GM19099 (cell line): Measurements from ENCODE around the gene ANKFN1.

Experiments
- POLR2A ChIP-seq: IDR thresholded peaks from 3 replicates; pipeline ENCODE4 v1.6.1; 2011; ENCODE audit warnings: low read depth; ENCODE audit not compliant: insufficient read length; ENCODE audit errors: extremely low read depth

ANKFN1 gene

GRCh38 chr17:56389356-56389755 is 236.1 kb downstream of the ANKFN1 start:
- no peak for TF ChIP-seq POLR2A

- no peak for TF ChIP-seq POLR2A
Observed at GRCh38 chr17:56392321-56392720, 239.0 kb downstream of the ANKFN1 start.

GRCh38 chr17:56393156-56393555 is 239.9 kb downstream of the ANKFN1 start:
- TF ChIP-seq POLR2A = no peak

GRCh38 chr17:56395787-56396186 is 242.5 kb downstream of the ANKFN1 start:
- TF ChIP-seq POLR2A = no peak

GRCh38 chr17:56407086-56407485 is 253.8 kb downstream of the ANKFN1 start:
- TF ChIP-seq POLR2A = no peak

GRCh38 chr17:56416682-56417351 is 263.5 kb downstream of the ANKFN1 start:
- TF ChIP-seq POLR2A = no peak

- no peak for TF ChIP-seq POLR2A
Observed at GRCh38 chr17:56424005-56424404, 270.7 kb downstream of the ANKFN1 start.

- no peak for TF ChIP-seq POLR2A
Observed at GRCh38 chr17:56424543-56425044, 271.3 kb downstream of the ANKFN1 start.

GRCh38 chr17:56425483-56425882 is 272.2 kb downstream of the ANKFN1 start:
- no peak for TF ChIP-seq POLR2A

- TF ChIP-seq POLR2A = no peak
Observed at GRCh38 chr17:56426901-56427300, 273.6 kb downstream of the ANKFN1 start.

GRCh38 chr17:56431736-56432135 is 278.5 kb downstream of the ANKFN1 start:
- no peak for TF ChIP-seq POLR2A

- no peak for TF ChIP-seq POLR2A
Observed at GRCh38 chr17:56432443-56432842, 279.2 kb downstream of the ANKFN1 start.

- no peak for TF ChIP-seq POLR2A
Observed at GRCh38 chr17:56434610-56435009, 281.3 kb downstream of the ANKFN1 start.

- no peak for TF ChIP-seq POLR2A
Observed at GRCh38 chr17:56436142-56436541, 282.9 kb downstream of the ANKFN1 start.

GRCh38 chr17:56440419-56440818 is 287.1 kb downstream of the ANKFN1 start:
- no peak for TF ChIP-seq POLR2A

GRCh38 chr17:56441308-56441707 is 288.0 kb downstream of the ANKFN1 start:
- no peak for TF ChIP-seq POLR2A
